Measurements from ENCODE around the gene SEZ6L.

GRCh38 chr22:26162926-26163325, 6.3 kb upstream of the SEZ6L start:
- TF ChIP-seq ZBTB7A (IDR thresholded peaks at IDR 0.05; ENCODE audit: low read depth) (no peak), MAX (IDR thresholded peaks at IDR 0.05) (no peak), RAD21 (IDR thresholded peaks at IDR 0.05; ENCODE audit: low read depth) (no peak), TAF1 (IDR thresholded peaks at IDR 0.05; ENCODE audit: low read depth) (no peak), YY1 (IDR thresholded peaks at IDR 0.05; ENCODE audit: low read depth) (no peak), TEAD4 (IDR thresholded peaks at IDR 0.05) (no peak), CEBPB (IDR thresholded peaks at IDR 0.05) (no peak), EP300 (IDR thresholded peaks at IDR 0.05; ENCODE audit: borderline replicate concordance) (no peak)
